ENCODE data around the gene CHN2.

CHN2 gene

DNA sequence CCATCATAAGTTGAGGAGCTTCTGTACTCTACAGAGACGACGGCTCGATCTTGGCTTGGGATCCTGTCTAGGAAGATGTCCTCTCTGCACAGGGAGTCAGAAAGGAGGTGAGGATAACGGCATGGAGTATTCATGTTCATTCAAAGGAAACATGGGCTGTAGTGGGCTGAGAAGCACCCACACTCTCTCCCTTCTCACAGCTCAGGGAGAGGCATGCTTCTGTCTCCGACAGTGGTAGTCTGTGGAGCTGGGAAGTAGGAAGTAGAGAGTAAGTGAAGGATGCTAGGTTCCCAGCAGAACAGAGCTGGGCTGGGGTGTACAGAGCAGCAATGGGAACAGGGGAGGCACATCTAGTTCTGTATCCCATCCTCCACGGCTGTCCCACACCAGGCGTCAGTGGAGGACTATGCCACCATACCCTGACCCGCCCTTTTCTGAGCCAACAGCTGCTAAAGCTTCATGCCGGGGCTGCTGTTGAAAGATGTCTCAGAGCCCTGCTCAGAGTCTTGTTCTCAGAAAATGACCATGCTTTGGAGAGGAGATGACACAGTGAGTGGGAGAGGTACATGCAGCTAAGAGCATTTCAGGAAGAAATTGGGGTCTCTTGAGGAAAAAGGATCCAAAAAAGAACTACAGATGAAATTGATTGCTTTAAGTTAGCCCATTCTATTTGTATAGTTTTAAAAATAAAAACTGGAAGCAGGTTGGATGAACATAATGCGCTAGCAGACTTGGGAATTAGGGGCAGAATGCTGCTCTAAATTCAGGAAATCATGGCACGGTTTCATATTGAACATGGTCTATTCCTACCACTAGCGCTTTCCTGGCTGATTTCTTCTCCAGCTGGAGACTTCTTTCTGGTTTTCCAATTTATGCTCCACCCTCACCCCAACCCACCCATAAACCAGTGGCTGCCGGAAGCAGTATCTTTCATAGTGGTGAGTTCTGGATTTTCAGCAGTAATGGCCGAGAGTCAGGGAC lies 138.6 kb downstream of the CHN2 start:
- H3K9me3 ChIP-seq (ENCODE audit: control insufficient read depth, insufficient read depth, low read length): no peaks in the 10 kb centered on the region
- H3K4me1 ChIP-seq (ENCODE audit: insufficient read depth, low read length): no peaks in the 10 kb centered on the region
- H3K36me3 ChIP-seq (ENCODE audit: insufficient read depth, low read length): no peaks in the 10 kb centered on the region
- H3K9ac ChIP-seq (ENCODE audit: low read depth, low read length): no peak overlapping the region

DNA sequence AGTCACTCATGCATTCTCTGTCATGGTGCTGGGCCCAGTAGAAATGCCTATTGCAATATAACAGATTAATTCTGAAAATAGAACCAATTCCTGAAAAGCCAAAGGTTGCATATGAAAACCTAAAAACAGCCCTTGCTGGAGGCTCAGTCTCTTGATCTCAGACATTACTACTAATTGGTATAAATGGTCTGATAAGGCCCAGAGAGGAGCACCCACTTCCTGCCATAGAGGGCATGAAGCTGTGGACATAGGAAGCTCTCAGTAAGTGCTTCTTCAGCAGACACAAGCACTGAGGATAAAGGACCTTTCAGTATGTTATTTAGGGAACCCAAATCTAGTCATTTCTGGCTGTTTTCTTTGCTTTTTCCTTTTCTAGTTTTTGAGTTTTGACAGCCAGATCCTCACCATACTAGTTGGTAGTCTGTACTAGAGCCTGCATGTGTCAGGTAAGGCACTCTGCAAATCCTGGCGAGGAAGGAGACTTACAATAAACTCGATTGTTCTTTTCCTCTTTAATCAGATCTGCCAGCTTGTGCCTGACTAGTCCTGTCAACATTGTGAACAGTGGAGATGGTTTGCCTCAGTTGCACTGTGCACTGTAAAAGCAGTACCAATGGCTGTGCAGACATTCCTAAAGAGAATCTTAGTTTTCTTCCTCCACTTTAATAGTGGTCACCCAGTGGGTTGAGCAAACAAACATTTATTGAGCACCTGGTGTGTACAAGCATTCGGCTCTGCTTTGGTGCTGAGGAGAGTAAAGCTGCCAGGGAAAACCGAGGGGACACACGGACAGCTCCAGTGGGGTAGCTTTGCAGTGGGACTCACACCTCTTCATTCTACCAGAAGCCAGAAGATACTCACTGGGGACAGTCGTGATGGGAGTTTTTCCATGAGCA lies 140.9 kb downstream of the CHN2 start:
- H3K4me1 ChIP-seq (ENCODE audit: insufficient read depth, low read length): no peaks in the 10 kb centered on the region
- H3K36me3 ChIP-seq (ENCODE audit: insufficient read depth, low read length): no peaks in the 10 kb centered on the region
- H3K9ac ChIP-seq (ENCODE audit: low read depth, low read length): no peak overlapping the region

DNA sequence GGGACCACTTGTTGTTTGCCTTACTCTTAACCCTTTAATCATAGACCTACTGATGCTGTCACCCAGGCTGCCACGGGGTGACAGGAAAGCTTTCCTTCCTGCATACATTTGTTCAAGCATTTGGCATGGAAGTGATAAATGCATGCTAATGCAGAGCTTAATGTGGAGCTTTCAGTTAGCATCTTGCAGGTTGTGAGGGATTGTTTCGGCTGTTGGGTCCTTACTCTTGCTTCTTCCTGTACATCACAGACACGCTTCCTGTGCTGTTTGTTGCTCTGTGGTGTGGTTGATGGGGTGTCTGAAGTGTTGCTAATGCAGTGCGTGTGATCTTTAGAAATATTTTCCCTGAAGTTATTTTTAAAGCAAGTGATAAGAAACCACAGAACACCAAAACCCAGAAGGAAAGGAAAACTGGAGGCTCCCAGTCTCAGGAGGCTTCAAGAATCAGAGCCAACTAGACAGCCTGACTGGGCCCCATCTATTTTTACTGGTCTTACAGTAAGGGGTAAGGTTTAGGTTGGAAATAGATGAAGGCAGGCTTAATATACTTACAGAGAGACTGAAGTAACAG lies 143.1 kb downstream of the CHN2 start:
- H3K9me3 ChIP-seq (ENCODE audit: control insufficient read depth, insufficient read depth, low read length): no peaks in the 10 kb centered on the region
- no peaks in the 10 kb centered on the region for H3K36me3 ChIP-seq (ENCODE audit: insufficient read depth, low read length)
- H3K4me1 ChIP-seq (ENCODE audit: insufficient read depth, low read length): no peaks in the 10 kb centered on the region; the same call in 1 of the 2 replicates
- no peak overlapping the region for H3K9ac ChIP-seq (ENCODE audit: low read depth, low read length)

More for the DNA sequence above, 140.9 kb downstream of the CHN2 start:
- no peaks in the 10 kb centered on the region for H3K9me3 ChIP-seq (ENCODE audit: control insufficient read depth, insufficient read depth, low read length)

DNA sequence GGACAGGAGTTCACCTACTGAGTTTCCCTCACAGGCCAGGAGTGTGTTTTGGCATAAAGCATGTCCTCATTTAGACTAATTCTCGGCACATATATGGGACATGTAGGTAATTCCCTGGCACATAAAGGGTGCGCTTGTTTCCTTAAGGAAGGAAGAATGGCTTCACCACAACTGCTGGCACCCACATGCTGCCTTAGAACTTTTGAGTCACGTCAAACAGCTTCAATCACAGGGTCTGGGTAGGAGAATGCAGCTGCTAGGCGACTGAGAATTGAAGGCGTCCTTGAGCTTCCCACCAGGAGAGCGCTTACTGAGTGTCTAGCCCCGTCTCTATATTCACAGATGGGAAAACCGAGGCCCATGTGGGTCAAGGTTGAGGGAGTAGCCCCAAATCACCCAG lies 146.1 kb downstream of the CHN2 start:
- no peaks in the 10 kb centered on the region for H3K9me3 ChIP-seq (ENCODE audit: control insufficient read depth, insufficient read depth, low read length)
- no peak overlapping the region for H3K9ac ChIP-seq (ENCODE audit: low read depth, low read length)
- H3K36me3 ChIP-seq (ENCODE audit: insufficient read depth, low read length): no peaks in the 10 kb centered on the region
- H3K4me1 ChIP-seq (ENCODE audit: insufficient read depth, low read length): no peaks in the 10 kb centered on the region; the same call in 1 of the 2 replicates

DNA sequence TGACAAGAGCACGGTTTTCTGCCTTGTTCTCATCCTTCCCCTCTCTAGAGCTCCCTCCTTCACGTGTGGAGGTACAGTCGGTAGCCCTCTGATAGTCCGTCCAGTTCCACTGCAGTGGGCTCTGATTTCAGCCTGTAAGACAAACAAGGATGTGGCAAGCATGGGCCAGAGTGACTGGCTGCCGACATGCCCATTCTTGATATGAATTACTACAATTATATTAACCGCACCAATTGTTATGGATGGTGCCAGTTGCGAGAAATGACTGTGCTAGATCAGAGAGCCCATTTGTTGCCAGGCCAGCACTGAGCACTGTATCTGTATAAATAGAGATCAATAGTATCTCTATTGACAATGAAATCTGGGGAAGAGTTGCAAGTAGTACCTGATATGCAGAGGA lies 146.6 kb downstream of the CHN2 start:
- H3K9me3 ChIP-seq (ENCODE audit: control insufficient read depth, insufficient read depth, low read length): no peaks in the 10 kb centered on the region
- no peaks in the 10 kb centered on the region for H3K36me3 ChIP-seq (ENCODE audit: insufficient read depth, low read length)
- no peak overlapping the region for H3K9ac ChIP-seq (ENCODE audit: low read depth, low read length)
- H3K4me1 ChIP-seq (ENCODE audit: insufficient read depth, low read length): no peaks in the 10 kb centered on the region; the same call in 1 of the 2 replicates

DNA sequence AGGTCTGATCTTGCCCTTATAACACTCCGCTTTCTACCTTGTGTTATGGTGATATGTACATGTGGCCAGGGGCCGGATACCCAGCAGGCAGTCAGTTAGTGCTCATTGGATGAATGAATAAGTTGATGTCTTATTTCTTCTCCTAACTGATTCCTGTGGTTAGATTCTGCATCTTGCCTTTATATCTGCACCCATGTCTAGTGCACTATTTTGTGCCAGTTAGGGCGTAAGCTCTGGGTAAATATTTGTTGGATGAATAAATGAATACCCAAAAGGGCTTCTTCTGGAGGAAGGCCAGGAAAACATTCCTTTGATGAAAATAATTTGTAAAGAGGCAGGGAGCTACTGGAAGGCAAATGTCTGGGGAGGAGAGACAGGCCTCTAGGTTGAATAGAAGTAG lies 148.2 kb downstream of the CHN2 start:
- no peaks in the 10 kb centered on the region for H3K36me3 ChIP-seq (ENCODE audit: insufficient read depth, low read length)
- H3K9ac ChIP-seq (ENCODE audit: low read depth, low read length): no peak overlapping the region
- no peaks in the 10 kb centered on the region for H3K9me3 ChIP-seq (ENCODE audit: control insufficient read depth, insufficient read depth, low read length)
- H3K4me1 ChIP-seq (ENCODE audit: insufficient read depth, low read length): no peaks in the 10 kb centered on the region; the same call in 1 of the 2 replicates

DNA sequence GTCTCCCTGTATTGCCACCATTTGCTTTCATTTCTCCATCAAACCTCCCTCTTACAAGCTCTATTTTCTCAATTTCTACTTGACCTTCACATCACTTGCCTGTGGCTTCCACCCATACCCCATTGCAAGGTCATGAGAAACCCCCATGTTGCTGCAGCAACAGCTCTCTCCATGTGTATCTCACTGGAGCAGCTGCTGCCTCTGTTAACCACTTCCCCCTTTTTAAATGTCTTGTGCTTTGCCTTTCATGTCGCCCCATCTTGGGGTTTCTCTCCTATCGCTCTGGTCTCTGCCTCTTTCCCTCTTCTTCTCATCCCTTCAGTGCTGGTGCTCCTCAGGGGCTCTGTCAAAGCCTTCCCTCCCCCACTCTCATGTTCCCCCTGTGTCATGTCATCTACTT lies 148.8 kb downstream of the CHN2 start:
- no peaks in the 10 kb centered on the region for H3K9me3 ChIP-seq (ENCODE audit: control insufficient read depth, insufficient read depth, low read length)
- no peak overlapping the region for H3K9ac ChIP-seq (ENCODE audit: low read depth, low read length)
- no peaks in the 10 kb centered on the region; the same call in 1 of the 2 replicates for H3K4me1 ChIP-seq (ENCODE audit: insufficient read depth, low read length)
- H3K36me3 ChIP-seq (ENCODE audit: insufficient read depth, low read length): no peaks in the 10 kb centered on the region

DNA sequence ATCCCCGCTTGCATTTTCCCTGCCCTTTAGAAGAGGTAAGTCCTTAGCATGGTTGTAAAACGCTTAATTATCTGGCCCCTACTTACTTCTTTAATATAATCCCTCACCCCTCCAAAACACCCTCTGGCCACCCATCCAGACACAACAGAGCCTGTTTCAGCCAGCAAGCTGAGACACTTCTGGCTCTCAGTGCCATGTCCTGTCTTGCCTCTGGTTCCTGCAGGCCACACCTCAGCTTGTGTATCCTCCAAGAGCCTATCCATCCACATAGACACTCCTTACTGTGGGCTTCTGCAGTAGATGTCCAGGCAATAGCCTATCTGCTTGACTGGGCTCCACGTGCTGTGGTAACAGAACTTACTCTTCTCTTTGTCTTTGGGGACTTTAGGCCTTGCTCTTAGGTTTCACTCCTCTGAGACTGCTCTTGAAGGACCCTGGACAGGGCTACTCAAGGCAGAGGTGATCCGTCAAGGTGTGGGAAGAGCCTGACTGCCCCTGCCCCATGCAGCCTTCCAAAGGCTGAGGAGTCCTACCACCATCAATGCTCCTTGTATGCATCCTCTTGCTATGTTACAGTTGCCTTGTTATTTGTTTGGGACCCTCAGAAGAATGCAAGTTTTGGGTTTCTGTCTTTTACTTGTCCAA lies 149.9 kb downstream of the CHN2 start:
- Histone ChIP-seq H3K9me3 (ENCODE audit: control insufficient read depth, insufficient read depth, low read length) (no peaks in the 10 kb centered on the region), H3K36me3 (ENCODE audit: insufficient read depth, low read length) (no peaks in the 10 kb centered on the region), H3K4me1 (ENCODE audit: insufficient read depth, low read length) (no peaks in the 10 kb centered on the region; the same call in 1 of the 2 replicates), H3K9ac (ENCODE audit: low read depth, low read length) (no peak overlapping the region)

DNA sequence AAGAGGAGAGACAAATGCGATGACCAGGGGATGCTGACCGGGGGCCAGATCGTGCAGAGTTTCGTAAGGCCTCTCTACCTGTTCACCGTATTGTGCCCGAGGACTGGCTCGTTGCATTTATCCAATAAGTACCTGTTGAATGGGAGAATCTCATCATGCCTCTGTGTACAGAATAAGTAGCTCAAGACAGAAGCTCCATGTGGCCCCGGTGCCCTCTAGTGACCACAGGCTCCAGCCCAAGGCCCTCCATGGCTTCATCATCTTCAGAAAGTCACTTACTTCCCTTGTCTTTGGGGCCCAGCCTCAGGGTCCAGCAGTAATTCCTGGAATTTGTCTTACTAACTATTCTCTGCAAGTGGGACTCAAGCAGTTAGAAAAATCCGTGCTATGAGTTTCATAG lies 151.0 kb downstream of the CHN2 start:
- no peaks in the 10 kb centered on the region for H3K9me3 ChIP-seq (ENCODE audit: control insufficient read depth, insufficient read depth, low read length)
- no peaks in the 10 kb centered on the region; the same call in 1 of the 2 replicates for H3K4me1 ChIP-seq (ENCODE audit: insufficient read depth, low read length)
- no peak overlapping the region for H3K9ac ChIP-seq (ENCODE audit: low read depth, low read length)
- H3K36me3 ChIP-seq (ENCODE audit: insufficient read depth, low read length): no peaks in the 10 kb centered on the region

DNA sequence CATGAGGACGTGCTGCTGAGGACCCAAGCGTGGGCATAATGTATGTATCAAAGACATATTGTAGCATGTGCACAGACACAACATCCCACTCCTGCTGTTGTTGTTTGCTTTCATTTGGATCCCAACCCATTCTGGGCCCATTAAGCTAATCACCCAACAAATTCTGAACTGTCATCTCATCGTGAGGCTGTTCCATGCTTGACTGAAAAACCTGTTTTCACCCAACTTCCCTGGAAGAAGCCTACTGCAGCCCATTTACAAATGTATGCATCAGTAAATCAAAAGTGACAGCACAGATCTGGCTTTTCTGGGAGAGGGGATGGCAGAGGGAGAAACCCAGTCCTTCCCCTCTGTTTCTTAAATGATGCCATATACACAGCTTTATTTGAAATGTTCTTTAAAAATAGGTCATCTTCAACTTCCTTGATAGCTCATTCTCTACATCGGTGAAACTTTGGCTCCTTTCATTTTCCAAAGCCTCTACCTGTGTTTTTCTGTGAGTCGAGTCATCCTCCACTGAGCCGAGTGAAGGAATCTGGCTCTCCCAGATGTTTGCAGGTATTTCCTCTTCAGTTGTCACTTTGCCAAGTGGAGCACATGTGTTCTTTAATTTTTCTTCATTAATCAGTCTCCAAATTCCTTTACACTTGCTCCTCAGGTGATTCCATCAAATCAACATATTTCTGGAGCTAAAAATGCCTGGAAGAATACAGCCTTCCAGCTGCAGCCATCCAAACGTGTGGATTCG lies 151.8 kb downstream of the CHN2 start:
- Histone ChIP-seq H3K9ac (ENCODE audit: low read depth, low read length) (no peak overlapping the region), H3K4me1 (ENCODE audit: insufficient read depth, low read length) (no peaks in the 10 kb centered on the region; the same call in 1 of the 2 replicates), H3K36me3 (ENCODE audit: insufficient read depth, low read length) (no peaks in the 10 kb centered on the region), H3K9me3 (ENCODE audit: control insufficient read depth, insufficient read depth, low read length) (no peaks in the 10 kb centered on the region)

DNA sequence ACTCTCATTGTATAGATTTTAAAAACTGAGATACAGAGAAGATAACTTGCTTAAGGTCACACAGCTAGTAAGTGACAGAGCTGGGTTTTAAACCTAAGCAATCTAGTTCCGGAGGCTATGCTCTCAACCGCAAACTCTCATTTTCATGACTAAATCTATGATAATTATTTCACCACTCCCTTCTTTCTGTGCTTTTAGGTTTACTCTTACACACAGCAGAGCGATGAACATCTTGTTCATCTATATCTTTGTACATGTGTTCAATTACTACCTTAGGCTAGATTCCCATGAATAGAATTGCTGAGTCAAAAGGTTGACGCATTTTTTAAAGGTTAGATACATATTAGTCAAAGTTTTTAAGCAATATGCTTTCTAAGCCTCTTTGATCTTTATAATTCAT lies 154.8 kb downstream of the CHN2 start:
- H3K9ac ChIP-seq (ENCODE audit: low read depth, low read length): no peak overlapping the region

DNA sequence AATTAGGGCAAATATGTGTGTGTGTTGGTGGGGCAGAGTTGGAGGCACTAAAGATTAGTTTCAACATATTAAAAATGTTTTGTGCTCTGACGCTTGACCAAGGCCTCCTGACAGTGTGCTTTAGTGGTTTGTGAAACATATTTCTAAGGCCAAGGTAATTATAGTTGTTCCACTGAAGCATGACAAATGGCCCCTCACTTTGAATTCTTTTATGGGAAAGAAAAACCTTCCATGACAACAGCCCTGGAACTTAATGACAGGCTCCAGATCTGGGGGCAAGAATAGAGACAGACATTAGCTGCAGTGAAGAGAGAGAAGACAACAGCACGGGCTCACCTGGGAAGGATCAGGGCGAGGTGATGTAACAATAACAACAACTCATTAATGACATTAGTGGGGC lies 155.8 kb downstream of the CHN2 start:
- Histone ChIP-seq H3K4me1 (ENCODE audit: insufficient read depth, low read length) (no peaks in the 10 kb centered on the region), H3K36me3 (ENCODE audit: insufficient read depth, low read length) (no peaks in the 10 kb centered on the region), H3K9ac (ENCODE audit: low read depth, low read length) (no peak overlapping the region), H3K9me3 (ENCODE audit: control insufficient read depth, insufficient read depth, low read length) (no peaks in the 10 kb centered on the region)

More for the DNA sequence above, 154.8 kb downstream of the CHN2 start:
- Histone ChIP-seq H3K9me3 (ENCODE audit: control insufficient read depth, insufficient read depth, low read length) (no peaks in the 10 kb centered on the region), H3K36me3 (ENCODE audit: insufficient read depth, low read length) (no peaks in the 10 kb centered on the region), H3K4me1 (ENCODE audit: insufficient read depth, low read length) (no peaks in the 10 kb centered on the region)

DNA sequence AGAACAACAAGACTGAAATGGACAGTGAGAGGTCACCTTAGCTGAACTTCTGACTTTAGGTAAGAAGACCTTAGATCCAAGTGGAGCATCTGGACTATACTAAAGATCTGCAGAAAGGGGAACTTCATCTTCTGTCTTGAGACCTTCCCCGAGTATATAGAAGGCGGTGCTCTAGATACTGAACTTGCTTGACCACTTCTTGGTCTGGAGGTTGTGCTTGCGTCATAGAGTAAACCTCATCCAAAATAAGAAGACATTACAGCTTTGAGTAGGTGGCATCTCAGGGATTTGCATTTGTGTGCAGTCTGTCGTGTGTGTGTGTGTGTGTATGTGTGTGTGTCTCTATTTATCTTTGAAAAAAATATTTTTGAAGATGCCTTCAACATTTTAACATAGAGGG lies 157.5 kb downstream of the CHN2 start:
- Histone ChIP-seq H3K9ac (ENCODE audit: low read depth, low read length) (no peak overlapping the region), H3K9me3 (ENCODE audit: control insufficient read depth, insufficient read depth, low read length) (no peaks in the 10 kb centered on the region), H3K36me3 (ENCODE audit: insufficient read depth, low read length) (no peaks in the 10 kb centered on the region), H3K4me1 (ENCODE audit: insufficient read depth, low read length) (peaks cover 4% of the 10 kb centered on the region; the same call in 1 of the 2 replicates)

All from ES-I3 (cell line).